Stimulated activated naive CD8-positive, alpha-beta T cell treated with anti-CD3 and anti-CD28 coated beads, Interleukin-15, amount 100 ng/mL, for 72 hours (primary cell): ENCODE measurements around the gene KLF2.

Source experiments
- ATAC-seq: fragments of 150-1000 bp; cut with Tn5 transposase; 2 replicates; pipeline ENCODE4 v1.10.0; 2021; ENCODE audit warnings: mild to moderate bottlenecking, moderate library complexity
- DNase-seq, 2 donors: peaks; one replicate each; pipeline ENCODE4 v3.0.0; 2021 to 2022
- H3K27ac Mint-ChIP-seq, 2 donors: one replicate each; pipeline ENCODE4 v1.8.0; 2022; ENCODE audit warnings: mild to moderate bottlenecking in 2 of 2, mixed read lengths in 2 of 2, moderate library complexity in 2 of 2
- H3K27me3 Mint-ChIP-seq: one replicate; pipeline ENCODE4 v1.8.0; 2022; ENCODE audit warnings: mixed read lengths
- H3K4me1 Mint-ChIP-seq: one replicate; pipeline ENCODE4 v1.8.0; 2022; ENCODE audit warnings: mild to moderate bottlenecking, mixed read lengths
- H3K4me3 Mint-ChIP-seq, 2 donors: one replicate each; pipeline ENCODE4 v1.8.0; 2022; ENCODE audit warnings: mild to moderate bottlenecking in 2 of 2, mixed read lengths in 2 of 2, moderate library complexity in 1 of 2
- H3K9me3 Mint-ChIP-seq, 2 donors: one replicate each; pipeline ENCODE4 v1.8.0; 2022; ENCODE audit warnings: mixed read lengths in 2 of 2

KLF2 gene

DNA sequence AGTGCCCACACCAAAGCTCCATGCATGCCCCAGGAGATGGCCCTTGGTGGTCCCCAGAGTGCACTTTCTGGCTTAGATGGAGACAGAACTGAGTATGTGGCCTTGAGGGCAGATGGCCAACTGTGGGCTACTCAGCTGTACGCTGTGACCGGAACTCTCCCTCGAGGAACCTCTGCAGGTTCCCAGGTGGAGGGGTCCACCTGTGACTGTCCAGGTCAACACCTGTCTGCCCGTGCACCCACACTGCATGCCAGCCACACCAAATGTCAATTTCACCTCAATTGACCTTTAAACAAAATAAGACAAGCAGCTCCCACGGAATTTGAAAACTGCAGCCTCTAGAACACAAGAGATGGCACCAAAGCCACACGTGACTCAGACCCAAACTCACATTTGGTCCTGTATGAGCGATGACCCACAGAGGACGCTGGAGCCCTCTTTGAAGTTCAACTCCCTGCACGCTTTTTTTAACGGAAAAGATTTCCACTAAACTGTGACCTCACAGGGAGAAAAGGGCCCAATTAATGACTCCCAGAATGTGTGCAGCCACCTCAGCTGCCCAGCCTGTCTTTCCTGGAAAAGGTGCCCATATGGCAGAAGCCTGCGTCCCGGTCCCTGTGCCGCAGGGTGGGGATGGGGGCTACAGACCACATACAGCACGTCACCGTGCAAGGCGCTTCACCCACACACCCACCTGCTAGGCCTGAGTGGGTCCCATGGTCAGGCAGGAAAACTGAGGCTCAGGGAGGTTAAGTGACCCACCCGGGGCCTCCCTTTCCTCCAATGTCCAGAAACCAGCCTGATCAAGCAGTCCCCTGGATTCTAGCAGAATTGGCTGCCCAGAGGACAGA is 47.7 kb downstream of the KLF2 start:
- no peak overlapping the region for H3K27ac Mint-ChIP-seq
- ATAC-seq (no peak), DNase-seq (peak in 1 of 2 donors; percentile 47)

DNA sequence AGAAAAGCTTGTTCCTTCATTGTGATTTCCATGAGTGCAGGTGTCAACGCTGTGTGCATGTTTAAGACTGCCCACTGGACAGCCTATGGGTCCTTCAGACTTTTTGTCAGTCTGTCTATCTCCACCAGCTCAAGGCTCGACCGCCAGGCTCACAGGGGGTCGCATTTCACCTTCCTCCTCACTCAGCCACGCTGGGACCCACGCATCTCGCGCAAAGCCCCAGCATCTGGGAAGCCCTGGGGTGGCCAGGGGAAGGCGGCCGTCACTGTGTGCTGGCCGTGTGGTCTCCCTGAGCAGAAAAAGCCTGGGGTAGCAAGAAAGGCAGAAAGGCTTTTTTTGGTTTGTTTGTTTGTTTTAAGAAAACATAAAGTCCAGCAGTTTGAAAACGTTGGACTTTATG is 48.5 kb downstream of the KLF2 start:
- ATAC-seq (no peak), DNase-seq (no peak)
- no peak overlapping the region for H3K4me3 Mint-ChIP-seq
- H3K9me3 Mint-ChIP-seq = no peaks in the 10 kb centered on the region
- H3K27me3 Mint-ChIP-seq = no peaks in the 10 kb centered on the region
- H3K4me1 Mint-ChIP-seq = no peaks in the 10 kb centered on the region
- peak overlapping the region in 1 of 2 donors; percentile 28 for H3K27ac Mint-ChIP-seq

More for the DNA sequence above, 47.7 kb downstream of the KLF2 start:
- peak overlapping the region in 1 of 2 donors; percentile 67 for H3K4me3 Mint-ChIP-seq
- H3K27me3 Mint-ChIP-seq = no peaks in the 10 kb centered on the region
- H3K4me1 Mint-ChIP-seq = no peaks in the 10 kb centered on the region
- H3K9me3 Mint-ChIP-seq = no peaks in the 10 kb centered on the region

DNA sequence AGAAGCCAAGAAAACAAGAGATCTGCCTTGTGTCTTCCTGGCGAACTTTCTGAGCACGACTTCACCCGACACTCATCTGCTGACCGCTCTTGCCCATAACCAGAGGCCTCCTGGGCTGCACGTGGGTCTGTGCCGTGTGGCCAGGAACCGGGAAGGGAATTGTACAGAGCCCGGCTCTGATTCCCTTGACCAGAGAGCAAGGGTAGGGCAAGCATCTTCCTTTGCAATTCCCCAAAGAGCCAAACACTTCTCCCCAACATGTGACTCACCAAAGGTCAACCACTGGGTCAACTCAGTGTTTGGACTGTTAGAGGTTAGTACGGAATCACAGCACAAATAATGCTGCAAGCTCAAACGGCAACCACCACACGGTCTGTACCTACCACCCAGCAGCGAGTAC is 48.9 kb downstream of the KLF2 start:
- Mint-ChIP-seq H3K4me3 (no peak overlapping the region), H3K27me3 (no peaks in the 10 kb centered on the region), H3K9me3 (no peaks in the 10 kb centered on the region), H3K4me1 (no peaks in the 10 kb centered on the region), H3K27ac (peak overlapping the region in 1 of 2 donors; percentile 64)
- ATAC-seq (no peak), DNase-seq (no peak)

GRCh38 chr19:16373989-16374388 is 49.4 kb downstream of the KLF2 start:
- H3K4me3 Mint-ChIP-seq = peak overlapping the region in 1 of 2 donors; percentile 50
- no peaks in the 10 kb centered on the region for H3K4me1 Mint-ChIP-seq
- peak overlapping the region in 1 of 2 donors; percentile 30 for H3K27ac Mint-ChIP-seq
- no peak for DNase-seq
- H3K27me3 Mint-ChIP-seq = no peaks in the 10 kb centered on the region
- H3K9me3 Mint-ChIP-seq = no peaks in the 10 kb centered on the region
- ATAC-seq = no peak

- H3K9me3 Mint-ChIP-seq = no peaks in the 10 kb centered on the region
- H3K27ac Mint-ChIP-seq = peak overlapping the region in 1 of 2 donors; percentile 30
- no peak for DNase-seq
- H3K27me3 Mint-ChIP-seq = no peaks in the 10 kb centered on the region
- H3K4me1 Mint-ChIP-seq = no peaks in the 10 kb centered on the region
- no peak for ATAC-seq
- peak overlapping the region in 1 of 2 donors; percentile 50 for H3K4me3 Mint-ChIP-seq
Measured at GRCh38 chr19:16374436-16374835, 49.8 kb downstream of the KLF2 start.

- no peaks in the 10 kb centered on the region for H3K27me3 Mint-ChIP-seq
- no peak for ATAC-seq
- DNase-seq = no peak
- H3K27ac Mint-ChIP-seq = no peak overlapping the region
- H3K4me3 Mint-ChIP-seq = no peak overlapping the region
- no peaks in the 10 kb centered on the region for H3K4me1 Mint-ChIP-seq
- no peaks in the 10 kb centered on the region for H3K9me3 Mint-ChIP-seq
Measured at GRCh38 chr19:16375157-16375935, 50.7 kb downstream of the KLF2 start.

DNA sequence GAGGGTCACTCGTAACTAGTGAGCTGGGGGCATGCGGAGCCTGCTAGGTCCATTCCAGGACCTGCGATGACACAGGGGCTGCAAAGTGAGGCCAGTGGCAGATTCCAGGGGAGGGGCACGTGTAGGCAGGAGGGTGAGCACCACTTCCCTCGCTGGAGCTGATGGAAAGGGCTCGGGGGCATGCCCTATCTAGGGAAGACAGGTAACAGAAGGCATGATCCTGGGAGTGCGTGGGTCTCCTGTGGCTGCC is 51.2 kb downstream of the KLF2 start:
- DNase-seq = no peak
- H3K27ac Mint-ChIP-seq = no peak overlapping the region
- H3K9me3 Mint-ChIP-seq = no peaks in the 10 kb centered on the region
- H3K4me3 Mint-ChIP-seq = no peak overlapping the region
- peaks cover under 1% of the 10 kb centered on the region for H3K4me1 Mint-ChIP-seq
- no peaks in the 10 kb centered on the region for H3K27me3 Mint-ChIP-seq
- no peak for ATAC-seq

GRCh38 chr19:16376241-16376640 is 51.6 kb downstream of the KLF2 start:
- Mint-ChIP-seq H3K27ac (no peak overlapping the region), H3K27me3 (no peaks in the 10 kb centered on the region), H3K9me3 (no peaks in the 10 kb centered on the region), H3K4me3 (no peak overlapping the region), H3K4me1 (peaks cover 4% of the 10 kb centered on the region)
- ATAC-seq = no peak
- no peak for DNase-seq

GRCh38 chr19:16376649-16377048 is 52.0 kb downstream of the KLF2 start:
- H3K4me3 Mint-ChIP-seq = no peak overlapping the region
- ATAC-seq (peak; percentile 72), DNase-seq (peak in 1 of 2 donors; percentile 48)
- H3K4me1 Mint-ChIP-seq = peaks cover 8% of the 10 kb centered on the region
- no peak overlapping the region for H3K27ac Mint-ChIP-seq
- H3K9me3 Mint-ChIP-seq = no peaks in the 10 kb centered on the region
- H3K27me3 Mint-ChIP-seq = no peaks in the 10 kb centered on the region

- H3K27ac Mint-ChIP-seq = no peak overlapping the region
- no peak overlapping the region for H3K4me3 Mint-ChIP-seq
- H3K4me1 Mint-ChIP-seq = peaks cover 17% of the 10 kb centered on the region
- DNase-seq (no peak), ATAC-seq (no peak)
- H3K9me3 Mint-ChIP-seq = no peaks in the 10 kb centered on the region
- H3K27me3 Mint-ChIP-seq = no peaks in the 10 kb centered on the region
Measured at GRCh38 chr19:16377521-16377920, 52.9 kb downstream of the KLF2 start.
